B cell (primary cell): ENCODE results near the gene SH3BGRL3. TPM values are rescaled to one million over a fixed set of nuclear protein-coding genes. Genes with fewer than 3 reads are reported as not detected.

ENCODE experiments used
- ATAC-seq: fragments of 200-7000 bp; cut with Tn5 transposase; one replicate; pipeline ENCODE4 v1.10.0; 2021; ENCODE audit warnings: low read depth, mild to moderate bottlenecking, moderate number of reproducible peaks, moderate library complexity
- CTCF ChIA-PET: fragments of 350-600 bp; sonication (Branson Sonifier 250); formaldehyde crosslinking; loops from one replicate; lab custom pipeline; 2021; ENCODE audit warnings: antibody characterized with exemption, inconsistent platforms; lab: Charles Lee
- POLR2A ChIA-PET: fragments of 350-600 bp; sonication (Branson Sonifier 250); formaldehyde crosslinking; loops from one replicate; lab custom pipeline; 2021; ENCODE audit warnings: antibody characterized with exemption; lab: Charles Lee
- DNase-seq: peaks from one replicate; pipeline ENCODE4 v3.0.0; 2013
- H2AFZ ChIP-seq: 2 replicates; pipeline ENCODE4 v1.6.1; 2012; ENCODE audit warnings: mild to moderate bottlenecking, low read depth, low read length; ENCODE audit not compliant: insufficient read depth, poor library complexity, severe bottlenecking
- H3K27ac ChIP-seq, 2 donors: 1 replicate in 1 of 2; 2 replicates in 1 of 2; pipeline ENCODE4 v1.5.1; 2012 to 2013; ENCODE audit warnings: low read length in 2 of 2, mild to moderate bottlenecking in 2 of 2, moderate library complexity in 1 of 2
- H3K27me3 ChIP-seq, 4 experiments: fragments of 200-600 bp in 1 of 4; sonication (generic) in 1 of 4; replicated peaks in 1 of 4; 1 replicate in 2 of 4; 2 replicates in 2 of 4; pipeline versions ENCODE4 v1.6.1 to v1.7.0; 2013 to 2016; ENCODE audit warnings: low read length in 3 of 4, mild to moderate bottlenecking in 2 of 4, mixed read lengths in 1 of 4, moderate library complexity in 1 of 4; ENCODE audit not compliant: insufficient read depth in 4 of 4, control insufficient read depth in 3 of 4; ENCODE audit errors: control extremely low read depth in 1 of 4
- H3K36me3 ChIP-seq, 2 experiments: replicated peaks in 1 of 2; 1 replicate in 1 of 2; 2 replicates in 1 of 2; pipeline versions ENCODE4 v1.6.1 to v1.7.1; 2013; ENCODE audit warnings: low read length in 1 of 2; ENCODE audit not compliant: insufficient read depth in 2 of 2, control insufficient read depth in 1 of 2; ENCODE audit errors: control extremely low read depth in 1 of 2, extremely low read depth in 1 of 2
- H3K4me1 ChIP-seq, 2 donors: fragments of 200-600 bp in 1 of 2; sonication (generic) in 1 of 2; 1 replicate in 1 of 2; 2 replicates in 1 of 2; pipeline versions ENCODE4 v1.5.1 to v1.6.1; 2013 to 2017; ENCODE audit warnings: low read length in 2 of 2; ENCODE audit not compliant: control insufficient read depth in 2 of 2, insufficient read depth in 2 of 2
- H3K4me2 ChIP-seq: replicated peaks from 2 replicates; pipeline ENCODE3; 2012; ENCODE audit warnings: mild to moderate bottlenecking, low read depth, low read length; ENCODE audit not compliant: poor library complexity, severe bottlenecking
- H3K4me3 ChIP-seq, 5 experiments: fragments of 200-600 bp in 1 of 5; sonication (generic) in 1 of 5; 1 replicate in 3 of 5; 2 replicates in 2 of 5; pipeline versions ENCODE4 v1.5.1 to v1.7.0; 2011 to 2016; ENCODE audit warnings: low read length in 4 of 5, mild to moderate bottlenecking in 4 of 5, low read depth in 2 of 5, control low read depth in 1 of 5, moderate library complexity in 1 of 5; ENCODE audit not compliant: insufficient read depth in 1 of 5; ENCODE audit errors: control extremely low read depth in 1 of 5, extremely low read depth in 1 of 5
- H3K79me2 ChIP-seq: fragments of 200-600 bp; sonication (generic); one replicate; pipeline ENCODE4 v1.6.0; 2016; ENCODE audit warnings: low read length; ENCODE audit not compliant: control insufficient read depth, insufficient read depth
- H3K9ac ChIP-seq: fragments of 200-600 bp; sonication (generic); 2 replicates; pipeline ENCODE4 v1.6.1; 2017; ENCODE audit warnings: mild to moderate bottlenecking, low read length, moderate library complexity
- H3K9me3 ChIP-seq, 3 donors: one replicate each; pipeline versions ENCODE4 v1.6.1 to v1.7.1; 2013; ENCODE audit warnings: low read length in 2 of 3; ENCODE audit not compliant: control insufficient read depth in 2 of 3, insufficient read depth in 1 of 3; ENCODE audit errors: control extremely low read depth in 1 of 3
- H4K20me1 ChIP-seq: 2 replicates; pipeline ENCODE4 v1.6.0; 2012; ENCODE audit warnings: mild to moderate bottlenecking, low read length; ENCODE audit not compliant: insufficient read depth, control insufficient read depth, poor library complexity, severe bottlenecking
- H3K27ac Mint-ChIP-seq: one replicate; pipeline ENCODE4 v1.8.0; 2021; ENCODE audit warnings: mixed read lengths
- H3K27me3 Mint-ChIP-seq: one replicate; pipeline ENCODE4 v1.8.0; 2021; ENCODE audit warnings: mixed read lengths
- H3K4me1 Mint-ChIP-seq: one replicate; pipeline ENCODE4 v1.8.0; 2021; ENCODE audit warnings: mixed read lengths
- H3K4me3 Mint-ChIP-seq: one replicate; pipeline ENCODE4 v1.8.0; 2021; ENCODE audit warnings: mixed read lengths
- H3K9me3 Mint-ChIP-seq: one replicate; pipeline ENCODE4 v1.8.0; 2022; ENCODE audit warnings: mixed read lengths; ENCODE audit not compliant: insufficient read depth
- CTCF ChIP-seq: fragments of 200-600 bp; IDR thresholded peaks from one replicate; pipeline ENCODE4 v1.8.0; 2022; ENCODE audit warnings: antibody characterized with exemption, mild to moderate bottlenecking
- EZH2 ChIP-seq: IDR thresholded peaks from 2 replicates; pipeline ENCODE4 v1.6.1; 2012; ENCODE audit warnings: borderline replicate concordance, low read depth, mild to moderate bottlenecking, moderate library complexity, low read length; ENCODE audit not compliant: insufficient read depth, poor library complexity, severe bottlenecking
- WGBS: methylation state at CpG from one replicate; pipeline ENCODE4 v1.1.5; 2013; ENCODE audit warnings: missing lambda C conversion rate; ENCODE audit not compliant: insufficient coverage; 5-methylcytosine and 5-hydroxymethylcytosine counted together
- intact Hi-C: fragments of 100-400 bp; cut with micrococcal nuclease; formaldehyde crosslinking; loops from one replicate; pipeline ENCODE4 v1.10.0; 2022
- polyA plus RNA-seq: library from polyadenylated mRNA; depleted of rRNA; stranded (reverse); fragments of >200 nt; gene quantifications from 2 replicates; pipeline ENCODE4 v1.2.3, GENCODE V29; 2012
- total RNA-seq, 2 donors: library from RNA; stranded (reverse); fragments of 120-200 nt in 1 of 2; gene quantifications; 1 replicate in 1 of 2; 2 replicates in 1 of 2; pipeline versions ENCODE4 v1.2.3 to v1.2.4, GENCODE V29; 2013 to 2022

Gene SH3BGRL3
- total and polyA plus RNA-seq, 2 donors (not counting 1 experiment from before 2014, with no cell fraction given) = 150 to 232 TPM

GRCh38 chr1:26321315-26322041, 41.6 kb downstream of the SH3BGRL3 start:
- POLR2A ChIA-PET = interaction anchor here (0.6 to 15.2 kb wide), 14 partner anchors 10 to 881 kb away, joined by 3 to 1239 read pairs (median 4); partner anchors contain the start of genes CEP85 and SH3BGRL3
- Histone ChIP-seq H3K4me2 (peak overlapping the region; percentile 73), H4K20me1 (peaks cover 67% of the 10 kb centered on the region), H3K36me3 (peaks cover 0 to 59% of the 10 kb centered on the region in 2 experiments), H3K4me3 (peak overlapping the region in 4 of 5 experiments; percentile 90 to 95 (median 94)), H2AFZ (no peak overlapping the region), H3K9me3 (no peaks in the 10 kb centered on the region), H3K4me1 (peaks cover 43% of the 10 kb centered on the region in 2 donors), H3K27me3 (no peaks in the 10 kb centered on the region), H3K79me2 (peaks cover 55% of the 10 kb centered on the region), H3K9ac (peak overlapping the region; percentile 85), H3K27ac (peak overlapping the region in 1 of 2 donors; percentile 75)
- CTCF ChIA-PET = interaction anchor here (0.6 to 30.0 kb wide), 29 partner anchors 9 to 696 kb away, joined by 3 to 1400 read pairs (median 4); partner anchors contain the start of genes CEP85, DHDDS, SH3BGRL3 and UBXN11
- Mint-ChIP-seq H3K27me3 (no peaks in the 10 kb centered on the region), H3K4me1 (peaks cover 57% of the 10 kb centered on the region), H3K9me3 (no peaks in the 10 kb centered on the region), H3K4me3 (peak overlapping the region; percentile 89), H3K27ac (peak overlapping the region; percentile 99)
- peak; percentile 92 for TF ChIP-seq CTCF
- TF ChIP-seq EZH2 = no peak
- 6% methylated on average over 6 of the region's 16 CpGs for WGBS
- DNase-seq = peak; percentile 93
- peak; percentile 66 for ATAC-seq
- intact Hi-C loops = loop anchor here (1.0 kb wide), 8 partner anchors 15 to 216 kb away; partner anchors contain the start of genes CEP85 and ZNF593

- peaks cover 67% of the 10 kb centered on the region for H4K20me1 ChIP-seq
- H3K4me3 ChIP-seq = no peak overlapping the region
- H3K4me3 Mint-ChIP-seq = no peak overlapping the region
- H2AFZ ChIP-seq = no peak overlapping the region
- H3K27me3 Mint-ChIP-seq = no peaks in the 10 kb centered on the region
- peaks cover 38% of the 10 kb centered on the region in 2 donors for H3K4me1 ChIP-seq
- WGBS = 89% methylated on average over 8 of the region's 10 CpGs
- ChIA-PET CTCF (interaction anchor here (0.6 to 30.0 kb wide), 27 partner anchors 9 to 695 kb away, joined by 3 to 1400 read pairs (median 4); partner anchors contain the start of genes CEP85, DHDDS, SH3BGRL3 and UBXN11), POLR2A (interaction anchor here (0.6 to 15.2 kb wide), 13 partner anchors 10 to 881 kb away, joined by 3 to 1239 read pairs (median 4); partner anchors contain the start of genes CEP85 and SH3BGRL3)
- peaks cover 50% of the 10 kb centered on the region for H3K79me2 ChIP-seq
- peak overlapping the region; percentile 20 for H3K9ac ChIP-seq
- H3K27me3 ChIP-seq = no peaks in the 10 kb centered on the region
- intact Hi-C loops = no loop called here
- no peak for TF ChIP-seq EZH2
- no peak for TF ChIP-seq CTCF
- H3K4me1 Mint-ChIP-seq = peaks cover 54% of the 10 kb centered on the region
- H3K27ac Mint-ChIP-seq = peak overlapping the region; percentile 99
- H3K27ac ChIP-seq = peak overlapping the region in 1 of 2 donors; percentile 75
- ATAC-seq = no peak
- no peaks in the 10 kb centered on the region for H3K9me3 ChIP-seq
- H3K9me3 Mint-ChIP-seq = no peaks in the 10 kb centered on the region
- no peak for DNase-seq
- peak overlapping the region; percentile 73 for H3K4me2 ChIP-seq
- H3K36me3 ChIP-seq = peaks cover 0 to 59% of the 10 kb centered on the region in 2 experiments
These were observed 42.1 kb downstream of the SH3BGRL3 start for GRCh38 chr1:26322042-26322331.
